IPS-15b (cell line): Measurements from ENCODE around the gene ZBTB12.
"Not testable (repeated sequence)": the region's sequence is repeated elsewhere in the genome, so short reads cannot be mapped to it uniquely, and the experiment has no call there.

Source experiments
- H3K27me3 ChIP-seq: one replicate; pipeline ENCODE4 v1.6.1; 2013; ENCODE audit warnings: low read length; ENCODE audit not compliant: control insufficient read depth, insufficient read depth
- H3K36me3 ChIP-seq: one replicate; pipeline ENCODE4 v1.6.1; 2013; ENCODE audit warnings: low read length; ENCODE audit not compliant: control insufficient read depth, insufficient read depth
- H3K4me1 ChIP-seq: one replicate; pipeline ENCODE4 v1.6.1; 2013; ENCODE audit warnings: mild to moderate bottlenecking, low read length; ENCODE audit not compliant: control insufficient read depth, insufficient read depth
- H3K4me3 ChIP-seq: one replicate; pipeline ENCODE4 v1.5.1; 2013; ENCODE audit warnings: low read depth, low read length
- H3K9ac ChIP-seq: one replicate; pipeline ENCODE4 v1.6.1; 2013; ENCODE audit warnings: low read depth, mild to moderate bottlenecking, low read length
- H3K9me3 ChIP-seq: one replicate; pipeline ENCODE4 v1.6.1; 2013; ENCODE audit warnings: mild to moderate bottlenecking, low read length; ENCODE audit not compliant: control insufficient read depth, insufficient read depth

Gene ZBTB12

GRCh38 chr6:31865205-31866118, 36.4 kb downstream of the ZBTB12 start:
- Histone ChIP-seq H3K36me3 (peaks cover 3% of the 10 kb centered on the region), H3K4me1 (no peaks in the 10 kb centered on the region), H3K27me3 (no peaks in the 10 kb centered on the region), H3K4me3 (no peak overlapping the region), H3K9ac (no peak overlapping the region), H3K9me3 (no peaks in the 10 kb centered on the region)

GRCh38 chr6:31864818-31865204, 37.1 kb downstream of the ZBTB12 start:
- Histone ChIP-seq H3K9me3 (no peaks in the 10 kb centered on the region), H3K4me1 (no peaks in the 10 kb centered on the region), H3K36me3 (peaks cover 6% of the 10 kb centered on the region), H3K27me3 (no peaks in the 10 kb centered on the region), H3K9ac (no peak overlapping the region), H3K4me3 (no peak overlapping the region)

DNA sequence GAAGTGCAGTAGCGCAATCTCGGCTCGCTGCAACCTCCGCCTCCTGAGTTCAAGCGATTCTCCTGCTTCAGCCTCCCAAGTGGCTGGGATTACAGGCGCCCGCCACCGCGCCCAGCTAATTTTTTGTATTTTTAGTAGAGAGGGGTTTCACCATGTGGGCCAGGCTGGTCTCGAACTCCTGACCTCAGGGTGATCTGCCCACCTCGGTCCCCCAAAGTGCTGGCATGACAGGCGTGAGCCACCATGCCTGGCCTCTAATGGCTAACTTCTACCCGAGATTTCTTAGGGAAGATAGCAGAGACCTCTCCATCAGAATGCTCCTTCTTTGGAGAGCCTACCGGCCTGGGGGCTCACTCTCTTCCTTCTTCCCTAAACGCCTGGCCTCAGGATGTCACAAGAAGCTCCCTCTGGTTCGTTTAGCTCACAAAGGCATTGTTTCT, 37.7 kb downstream of the ZBTB12 start:
- Histone ChIP-seq H3K4me3 (peak overlapping the region; percentile 67), H3K36me3 (peaks cover 12% of the 10 kb centered on the region)
- not testable (repeated sequence) for H3K4me1 ChIP-seq, H3K9me3 ChIP-seq, H3K27me3 ChIP-seq, H3K9ac ChIP-seq

GRCh38 chr6:31862344-31863235, 39.3 kb downstream of the ZBTB12 start, which contains the start of gene NEU1:
TSS of gene NEU1 (minus strand) at chr6:31862821. CDS start at chr6:31862776, 45 bp downstream.
- Histone ChIP-seq H3K9ac (peak within 1 kb of the TSS; percentile 81), H3K36me3 (peaks cover 12% of the 10 kb centered on the region), H3K4me1 (no peaks in the 10 kb centered on the region), H3K9me3 (no peaks in the 10 kb centered on the region), H3K27me3 (no peaks in the 10 kb centered on the region), H3K4me3 (peak within 1 kb of the TSS; percentile 90)

- Histone ChIP-seq H3K4me1 (no peaks in the 10 kb centered on the region), H3K9ac (peak overlapping the region; percentile 81), H3K36me3 (peaks cover 12% of the 10 kb centered on the region), H3K27me3 (no peaks in the 10 kb centered on the region), H3K4me3 (peak overlapping the region; percentile 90), H3K9me3 (no peaks in the 10 kb centered on the region)
Measured at GRCh38 chr6:31861919-31862343, 40.0 kb downstream of the ZBTB12 start.

GRCh38 chr6:31861150-31861549, 40.7 kb downstream of the ZBTB12 start:
- Histone ChIP-seq H3K9ac (no peak overlapping the region), H3K4me3 (no peak overlapping the region), H3K9me3 (no peaks in the 10 kb centered on the region), H3K27me3 (no peaks in the 10 kb centered on the region), H3K4me1 (no peaks in the 10 kb centered on the region), H3K36me3 (peaks cover 12% of the 10 kb centered on the region)

GRCh38 chr6:31860349-31860748, 41.5 kb downstream of the ZBTB12 start:
- Histone ChIP-seq H3K9me3 (no peaks in the 10 kb centered on the region), H3K36me3 (peaks cover 12% of the 10 kb centered on the region), H3K4me3 (no peak overlapping the region), H3K27me3 (no peaks in the 10 kb centered on the region), H3K9ac (no peak overlapping the region), H3K4me1 (no peaks in the 10 kb centered on the region)

DNA sequence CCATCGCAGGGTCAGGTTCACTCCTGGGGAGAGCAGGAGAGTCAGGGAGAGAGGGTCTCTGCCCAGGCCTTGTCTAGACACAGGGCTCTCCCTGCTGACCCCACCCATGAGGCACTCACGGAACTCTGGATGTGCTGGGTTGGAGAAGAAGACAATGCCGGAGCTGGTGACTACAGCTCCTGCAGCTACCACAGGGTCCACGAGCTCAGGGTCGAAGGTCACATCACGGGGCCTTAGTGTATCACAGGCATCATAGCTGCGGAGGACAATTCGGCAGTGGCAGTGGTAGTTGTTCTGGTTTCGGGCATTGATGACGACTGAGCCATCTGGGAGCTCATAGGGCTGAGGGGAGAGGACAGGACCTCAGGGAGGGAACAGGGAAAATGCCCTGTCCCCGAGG, 42.0 kb downstream of the ZBTB12 start:
- H3K9ac ChIP-seq = no peak overlapping the region
- H3K36me3 ChIP-seq = peaks cover 12% of the 10 kb centered on the region
- no peaks in the 10 kb centered on the region for H3K27me3 ChIP-seq
- H3K4me3 ChIP-seq = no peak overlapping the region
- H3K4me1 ChIP-seq = no peaks in the 10 kb centered on the region
- no peaks in the 10 kb centered on the region for H3K9me3 ChIP-seq

GRCh38 chr6:31858707-31859106, 43.2 kb downstream of the ZBTB12 start:
- Histone ChIP-seq H3K9ac (no peak overlapping the region), H3K36me3 (peaks cover 12% of the 10 kb centered on the region), H3K9me3 (no peaks in the 10 kb centered on the region), H3K4me3 (no peak overlapping the region), H3K4me1 (no peaks in the 10 kb centered on the region), H3K27me3 (no peaks in the 10 kb centered on the region)

- not testable (repeated sequence) for H3K4me3 ChIP-seq, H3K27me3 ChIP-seq, H3K9ac ChIP-seq, H3K9me3 ChIP-seq, H3K4me1 ChIP-seq
- H3K36me3 ChIP-seq = peaks cover 12% of the 10 kb centered on the region
Measured at GRCh38 chr6:31857774-31858173, 44.1 kb downstream of the ZBTB12 start.

GRCh38 chr6:31851980-31852718, 49.7 kb downstream of the ZBTB12 start:
- not testable (repeated sequence) for H3K9ac ChIP-seq, H3K9me3 ChIP-seq, H3K27me3 ChIP-seq, H3K4me1 ChIP-seq, H3K36me3 ChIP-seq
- H3K4me3 ChIP-seq = peak overlapping the region; percentile 39
